Activated naive CD8-positive, alpha-beta T cell (primary cell): ENCODE measurements around the gene ADCYAP1R1.

Source experiments
- H3K27ac Mint-ChIP-seq: one replicate; pipeline ENCODE4 v1.8.0; 2021; ENCODE audit warnings: mixed read lengths
- H3K27me3 Mint-ChIP-seq: one replicate; pipeline ENCODE4 v1.8.0; 2021; ENCODE audit warnings: mixed read lengths
- H3K36me3 Mint-ChIP-seq: one replicate; pipeline ENCODE4 v1.8.0; 2021; ENCODE audit warnings: mixed read lengths
- H3K4me1 Mint-ChIP-seq: one replicate; pipeline ENCODE4 v1.8.0; 2021; ENCODE audit warnings: low read depth, mixed read lengths
- H3K4me3 Mint-ChIP-seq: one replicate; pipeline ENCODE4 v1.8.0; 2021; ENCODE audit warnings: mild to moderate bottlenecking, mixed read lengths
- H3K9me3 Mint-ChIP-seq: one replicate; pipeline ENCODE4 v1.8.0; 2021; ENCODE audit warnings: low read depth, mixed read lengths

Gene ADCYAP1R1

DNA sequence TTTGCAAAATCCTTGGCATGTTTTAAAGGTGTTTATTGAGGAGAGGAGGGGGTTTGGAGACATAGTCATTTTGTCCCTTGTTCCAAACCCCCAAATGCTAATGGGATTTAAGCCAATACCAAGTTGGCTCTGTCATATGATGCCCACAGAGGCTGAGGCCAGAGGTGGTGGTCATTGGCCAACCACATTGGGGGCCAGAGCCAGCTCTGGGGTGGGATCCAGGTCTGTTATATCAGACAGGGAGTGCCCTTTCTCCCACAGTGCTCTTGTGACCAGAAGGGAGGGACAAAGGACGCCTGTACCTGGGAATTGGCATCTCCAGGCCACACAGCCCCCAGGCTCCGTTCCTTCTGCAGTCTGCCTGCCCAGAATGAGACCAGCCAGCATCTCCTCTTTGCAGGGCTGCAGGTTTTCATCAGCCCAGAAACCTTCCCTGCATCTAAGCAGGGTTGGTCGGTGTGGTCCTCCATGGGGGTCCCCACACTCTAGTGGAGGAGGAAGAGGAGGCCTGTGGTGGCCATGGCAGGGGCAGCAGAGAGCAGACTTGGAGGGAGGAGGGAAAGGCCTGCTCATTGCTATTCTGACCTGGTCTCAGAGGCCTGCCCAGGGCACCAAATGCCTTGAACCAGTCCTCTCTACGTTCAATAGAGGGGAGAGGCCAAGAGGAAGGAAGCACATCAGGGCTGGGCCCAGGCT, 17.9 kb downstream of the ADCYAP1R1 start:
- no peaks in the 10 kb centered on the region for H3K36me3 Mint-ChIP-seq
- no peaks in the 10 kb centered on the region for H3K9me3 Mint-ChIP-seq
- no peaks in the 10 kb centered on the region for H3K4me1 Mint-ChIP-seq
- no peak overlapping the region for H3K27ac Mint-ChIP-seq
- H3K27me3 Mint-ChIP-seq, result no peaks in the 10 kb centered on the region
- no peak overlapping the region for H3K4me3 Mint-ChIP-seq

DNA sequence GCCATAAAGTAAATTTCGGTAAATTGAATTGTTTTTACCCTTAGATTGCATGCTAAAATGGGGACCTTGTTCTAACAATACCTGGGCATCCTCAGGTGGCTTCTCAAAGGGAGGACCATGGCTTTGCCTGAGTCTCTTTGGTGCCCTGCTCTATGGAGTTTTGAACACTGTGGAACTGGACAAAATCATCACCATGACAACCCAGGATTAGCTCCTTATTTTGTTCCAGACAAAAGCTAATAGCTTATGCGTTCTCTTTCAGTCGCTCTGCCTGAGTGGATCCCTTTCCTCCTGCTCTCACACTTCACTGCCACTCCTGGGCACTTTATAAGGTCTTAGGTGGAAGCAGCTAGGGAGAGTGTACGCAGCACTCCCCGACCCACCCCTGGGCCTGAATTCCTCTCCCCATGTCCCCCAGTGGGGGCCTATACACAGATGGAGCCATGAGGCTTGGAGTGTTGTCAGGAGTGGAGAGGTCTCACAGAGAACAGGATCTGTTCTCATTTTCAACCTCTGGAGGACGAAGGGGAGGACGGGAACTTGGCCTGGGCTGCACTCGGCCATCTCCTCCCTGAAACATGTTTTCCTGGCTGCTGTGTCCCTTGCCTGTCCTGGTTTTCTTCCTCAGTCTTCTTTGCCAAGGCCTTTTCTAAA, 19.0 kb downstream of the ADCYAP1R1 start:
- no peak overlapping the region for H3K27ac Mint-ChIP-seq
- peaks cover 1% of the 10 kb centered on the region for H3K27me3 Mint-ChIP-seq
- no peaks in the 10 kb centered on the region for H3K36me3 Mint-ChIP-seq
- no peak overlapping the region for H3K4me3 Mint-ChIP-seq
- H3K4me1 Mint-ChIP-seq, result no peaks in the 10 kb centered on the region
- H3K9me3 Mint-ChIP-seq, result no peaks in the 10 kb centered on the region

DNA sequence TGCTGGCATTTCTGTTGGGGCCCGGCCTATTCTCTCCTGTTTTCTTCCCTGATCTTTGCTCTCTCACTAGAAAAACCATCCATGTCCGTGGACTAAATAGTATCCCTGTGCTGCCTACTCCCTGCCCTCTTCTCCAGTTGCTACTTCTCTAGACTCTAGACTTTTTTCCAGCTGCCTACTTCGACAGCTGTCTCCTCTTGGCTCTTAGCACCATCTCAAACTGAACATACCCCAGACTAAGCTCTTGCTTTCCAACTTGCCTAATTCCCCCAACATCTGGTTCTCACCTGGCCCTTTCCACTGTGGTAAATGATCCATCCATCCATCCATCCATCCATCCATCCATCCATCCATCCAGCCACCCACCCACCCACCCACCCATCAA, 19.5 kb downstream of the ADCYAP1R1 start:
- H3K27ac Mint-ChIP-seq, result no peak overlapping the region
- H3K27me3 Mint-ChIP-seq, result peaks cover 1% of the 10 kb centered on the region
- no peaks in the 10 kb centered on the region for H3K36me3 Mint-ChIP-seq
- H3K9me3 Mint-ChIP-seq, result no peaks in the 10 kb centered on the region
- no peaks in the 10 kb centered on the region for H3K4me1 Mint-ChIP-seq
- H3K4me3 Mint-ChIP-seq, result no peak overlapping the region

DNA sequence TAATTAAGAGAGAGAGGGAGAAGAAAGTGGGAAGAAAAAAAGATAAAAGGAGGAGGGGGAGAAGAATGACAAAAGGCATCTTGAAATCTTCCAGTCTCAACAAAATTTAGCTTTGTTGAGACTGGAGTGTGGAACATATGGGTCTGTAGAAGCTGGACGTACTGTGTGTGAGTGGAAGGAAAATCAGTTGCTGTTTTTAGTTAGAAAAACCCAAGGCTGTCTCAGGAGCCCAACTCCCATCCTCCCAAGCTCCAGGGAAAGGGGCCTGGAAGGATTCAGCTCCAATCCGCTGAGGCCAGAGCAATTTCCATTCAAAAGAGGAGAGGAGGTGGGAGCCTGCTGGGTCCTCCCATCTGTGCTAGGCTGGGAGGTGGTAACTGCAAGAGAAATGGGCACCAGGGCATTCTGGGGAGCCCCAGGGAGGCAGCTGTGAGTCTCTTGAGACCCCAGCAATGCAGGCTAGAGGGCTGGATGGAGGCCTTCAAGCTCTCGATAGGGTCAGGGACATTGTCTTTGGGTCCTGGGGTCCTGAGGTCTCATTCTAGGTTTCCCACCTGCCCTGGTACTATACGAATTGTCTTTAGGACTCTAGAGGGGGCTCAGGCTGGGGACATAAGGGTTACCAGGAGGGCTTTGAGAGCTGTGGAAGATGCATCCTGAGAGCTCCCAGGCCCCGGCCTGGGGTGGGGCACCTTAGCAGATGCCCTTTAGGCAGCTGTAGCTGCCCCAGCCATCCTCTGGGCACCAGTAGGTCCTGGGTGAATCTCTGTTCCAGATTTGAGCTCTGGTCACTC, 21.4 kb downstream of the ADCYAP1R1 start:
- no peaks in the 10 kb centered on the region for H3K4me1 Mint-ChIP-seq
- no peaks in the 10 kb centered on the region for H3K36me3 Mint-ChIP-seq
- no peaks in the 10 kb centered on the region for H3K9me3 Mint-ChIP-seq
- peaks cover 1% of the 10 kb centered on the region for H3K27me3 Mint-ChIP-seq
- H3K27ac Mint-ChIP-seq, result no peak overlapping the region
- H3K4me3 Mint-ChIP-seq, result no peak overlapping the region

DNA sequence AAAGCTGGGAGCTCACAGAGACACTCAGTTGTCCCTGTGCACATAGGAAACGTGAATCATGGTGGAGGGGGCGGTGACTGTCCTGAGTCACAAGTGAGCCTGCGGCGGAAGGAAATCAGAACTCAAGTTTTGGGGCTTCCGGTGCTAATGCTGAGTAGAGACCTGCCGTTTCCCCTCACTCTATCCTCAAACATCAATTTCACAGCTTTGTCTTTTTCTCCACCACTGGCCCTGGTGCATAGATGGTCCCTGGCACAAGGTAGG, 21.9 kb downstream of the ADCYAP1R1 start:
- no peaks in the 10 kb centered on the region for H3K9me3 Mint-ChIP-seq
- H3K27ac Mint-ChIP-seq, result no peak overlapping the region
- H3K4me3 Mint-ChIP-seq, result no peak overlapping the region
- H3K4me1 Mint-ChIP-seq, result no peaks in the 10 kb centered on the region
- no peaks in the 10 kb centered on the region for H3K36me3 Mint-ChIP-seq
- H3K27me3 Mint-ChIP-seq, result peaks cover 1% of the 10 kb centered on the region

DNA sequence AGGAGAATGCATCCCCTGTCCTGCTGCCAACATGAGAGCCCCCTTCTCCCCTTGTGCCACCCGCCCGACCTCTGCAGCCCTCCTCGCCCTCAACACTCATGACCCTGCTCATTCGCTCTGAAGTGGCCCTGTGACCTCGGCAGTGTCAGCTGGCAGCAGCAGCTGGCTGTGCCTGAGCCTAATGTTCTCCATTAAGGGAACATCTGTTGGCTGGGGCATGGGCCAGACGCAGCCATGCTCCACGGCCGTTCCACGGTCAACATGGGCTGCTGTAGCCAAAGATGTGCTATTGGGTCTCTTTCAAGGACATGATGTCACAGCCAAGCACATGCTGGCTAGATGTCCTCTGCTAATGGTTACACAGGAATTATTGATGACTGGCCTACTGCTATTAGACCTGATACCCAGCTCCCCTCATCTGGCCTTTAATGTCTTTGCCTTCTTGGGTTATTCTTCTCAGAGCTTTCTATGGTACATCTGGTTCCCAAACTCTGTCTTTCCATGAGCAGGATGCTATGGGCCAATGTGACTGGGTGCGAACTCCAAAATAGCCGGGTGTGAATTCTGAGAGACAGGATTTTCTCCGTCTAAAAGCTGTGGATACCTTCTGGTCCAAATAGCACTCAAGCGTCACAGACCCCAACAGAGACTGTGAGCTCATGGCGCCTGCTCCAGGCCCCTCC, 22.4 kb downstream of the ADCYAP1R1 start:
- Mint-ChIP-seq H3K36me3 (no peaks in the 10 kb centered on the region), H3K27me3 (peaks cover 1% of the 10 kb centered on the region), H3K27ac (no peak overlapping the region), H3K9me3 (no peaks in the 10 kb centered on the region), H3K4me3 (no peak overlapping the region), H3K4me1 (no peaks in the 10 kb centered on the region)

DNA sequence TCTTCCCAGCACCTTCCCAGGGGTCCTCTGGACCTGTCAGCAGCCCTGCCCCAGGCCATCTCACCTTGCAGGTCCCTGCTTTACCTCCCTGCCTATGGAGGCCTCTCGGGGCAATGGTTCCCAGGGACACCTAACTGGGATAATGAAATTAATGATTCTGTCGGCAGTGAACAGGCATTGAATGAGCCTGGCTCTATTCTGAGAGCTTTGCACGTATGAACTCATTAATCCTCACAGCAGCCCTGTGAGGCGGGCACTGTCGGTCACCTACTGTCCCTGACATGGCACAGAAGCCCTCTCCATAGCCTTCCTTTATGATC, 22.9 kb downstream of the ADCYAP1R1 start:
- H3K27me3 Mint-ChIP-seq, result peaks cover 2% of the 10 kb centered on the region
- no peaks in the 10 kb centered on the region for H3K9me3 Mint-ChIP-seq
- no peak overlapping the region for H3K27ac Mint-ChIP-seq
- no peaks in the 10 kb centered on the region for H3K36me3 Mint-ChIP-seq
- no peak overlapping the region for H3K4me3 Mint-ChIP-seq
- no peaks in the 10 kb centered on the region for H3K4me1 Mint-ChIP-seq

DNA sequence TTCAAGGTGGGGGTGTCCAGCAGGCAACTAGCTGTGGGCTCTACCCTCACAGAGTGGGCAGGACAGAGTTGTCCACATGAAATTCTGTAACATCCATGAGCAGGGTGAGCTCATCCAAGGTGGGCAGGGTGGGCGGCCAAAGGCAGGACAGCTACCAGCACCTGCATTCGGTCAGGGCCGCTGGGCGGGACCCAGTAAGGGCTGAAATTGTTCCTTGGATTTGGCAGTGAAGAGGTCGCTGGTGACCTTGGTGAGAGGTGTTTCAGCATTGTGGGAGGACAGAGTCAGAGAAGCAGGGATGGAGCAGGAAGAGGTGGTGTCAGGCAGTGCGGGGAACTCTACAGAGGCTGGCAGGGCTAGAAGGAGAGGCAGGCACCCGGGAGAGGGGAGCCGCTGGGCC, 23.9 kb downstream of the ADCYAP1R1 start:
- no peaks in the 10 kb centered on the region for H3K4me1 Mint-ChIP-seq
- no peak overlapping the region for H3K27ac Mint-ChIP-seq
- no peaks in the 10 kb centered on the region for H3K36me3 Mint-ChIP-seq
- H3K9me3 Mint-ChIP-seq, result no peaks in the 10 kb centered on the region
- peaks cover 2% of the 10 kb centered on the region for H3K27me3 Mint-ChIP-seq
- no peak overlapping the region for H3K4me3 Mint-ChIP-seq

DNA sequence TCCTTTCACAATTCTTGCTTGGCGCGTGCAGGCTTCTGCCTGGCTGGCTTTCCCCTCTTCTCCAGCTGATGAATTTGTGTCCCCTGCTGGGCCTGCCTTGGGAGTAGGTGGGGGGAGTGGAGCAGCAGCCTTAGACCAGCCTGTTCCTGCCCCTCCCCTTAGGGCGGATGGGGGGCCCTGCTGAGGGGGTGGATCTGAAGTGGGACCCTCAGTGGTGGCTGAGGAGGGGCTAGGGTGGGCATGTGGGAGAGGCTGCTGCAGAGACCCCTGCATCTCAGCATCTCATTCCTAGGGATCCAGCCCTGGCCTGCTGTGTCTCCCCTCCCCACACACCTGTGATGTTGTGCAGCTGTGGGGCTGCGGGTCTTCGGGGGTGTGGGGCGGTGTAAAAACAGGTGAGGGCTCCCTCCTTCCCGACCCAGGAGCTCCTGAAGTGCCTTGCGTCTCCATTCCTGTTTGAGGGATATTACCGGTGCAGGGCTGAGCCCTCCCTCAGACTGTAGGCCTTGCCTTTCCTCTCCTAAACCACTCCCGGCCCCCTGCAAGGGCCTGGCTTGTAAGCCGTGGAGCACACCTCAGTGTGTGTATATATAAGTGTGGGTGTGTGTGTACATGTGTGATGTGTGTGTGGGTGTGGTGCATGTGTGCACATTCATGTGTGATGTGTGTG, 24.7 kb downstream of the ADCYAP1R1 start:
- H3K4me3 Mint-ChIP-seq, result no peak overlapping the region
- peaks cover 2% of the 10 kb centered on the region for H3K27me3 Mint-ChIP-seq
- H3K36me3 Mint-ChIP-seq, result no peaks in the 10 kb centered on the region
- no peak overlapping the region for H3K27ac Mint-ChIP-seq
- no peaks in the 10 kb centered on the region for H3K4me1 Mint-ChIP-seq
- no peaks in the 10 kb centered on the region for H3K9me3 Mint-ChIP-seq

DNA sequence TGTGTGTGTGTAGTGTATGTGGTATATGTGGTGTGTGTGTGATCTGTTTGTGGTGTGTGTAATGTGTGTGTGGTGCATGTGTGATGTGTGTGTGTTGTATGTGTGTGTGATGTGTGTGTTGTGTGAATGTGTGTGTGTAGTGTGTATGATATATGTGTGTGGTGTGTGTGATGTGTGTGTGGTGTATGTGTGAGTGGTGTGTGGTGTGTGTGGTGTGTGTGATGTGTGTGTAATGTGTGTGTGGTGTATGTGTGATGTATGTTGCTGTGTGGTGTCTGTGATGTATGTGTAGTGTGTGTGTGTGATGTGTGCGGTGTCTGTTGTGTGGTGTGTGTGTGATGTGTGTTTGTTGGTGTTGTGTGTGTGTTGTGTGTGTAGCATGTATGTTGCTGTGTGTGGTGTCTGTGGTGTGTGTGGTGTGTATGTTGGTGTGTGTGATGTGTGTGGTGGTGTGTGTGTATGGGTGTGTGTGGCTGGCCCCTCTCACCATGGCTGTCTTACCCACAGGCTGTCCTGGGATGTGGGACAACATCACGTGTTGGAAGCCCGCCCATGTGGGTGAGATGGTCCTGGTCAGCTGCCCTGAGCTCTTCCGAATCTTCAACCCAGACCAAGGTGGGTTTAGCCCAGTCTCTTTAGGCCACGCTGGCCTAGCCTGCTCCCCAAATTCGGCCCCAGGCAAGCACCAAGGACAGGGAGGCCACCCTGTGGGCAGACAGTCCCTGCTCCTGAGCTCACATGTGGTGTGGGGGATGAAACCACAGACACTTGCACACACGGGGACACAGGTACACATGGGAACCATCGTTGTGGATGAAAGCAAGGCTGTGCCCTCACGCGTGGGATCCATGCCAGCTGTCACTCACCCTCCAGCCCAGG, 25.6 kb downstream of the ADCYAP1R1 start:
- Mint-ChIP-seq H3K36me3 (no peaks in the 10 kb centered on the region), H3K4me3 (no peak overlapping the region), H3K4me1 (no peaks in the 10 kb centered on the region), H3K9me3 (no peaks in the 10 kb centered on the region), H3K27me3 (peaks cover 2% of the 10 kb centered on the region), H3K27ac (no peak overlapping the region)

DNA sequence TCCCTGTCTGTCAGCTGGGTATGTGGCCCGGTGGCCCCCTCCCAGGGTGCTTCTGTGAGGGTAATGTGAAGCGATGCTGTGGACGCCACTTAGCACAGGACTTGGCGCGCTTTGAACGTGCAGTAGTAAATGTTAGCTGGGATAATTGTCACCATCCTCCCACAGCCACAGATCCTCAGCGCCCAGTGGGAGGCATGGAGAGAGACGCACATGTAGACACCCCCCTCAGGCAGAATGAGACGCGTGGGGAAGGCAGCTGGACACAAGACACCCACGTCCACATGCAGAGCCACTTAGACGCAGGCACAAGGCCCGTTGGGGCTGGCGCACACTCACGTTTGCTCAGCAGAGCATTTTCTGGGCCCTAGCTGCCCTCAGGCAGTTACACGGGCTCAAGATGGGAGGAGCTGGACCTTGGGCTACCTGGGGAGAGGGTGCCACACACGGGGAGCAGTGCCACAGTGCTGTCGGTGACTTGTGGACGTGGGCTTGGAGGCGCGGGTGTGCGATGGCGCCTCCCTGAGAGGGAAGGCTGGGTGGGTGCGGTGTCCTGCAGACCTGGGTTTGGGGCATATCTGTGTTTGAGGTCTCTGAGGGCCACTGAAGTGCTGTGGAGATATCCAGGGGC, 26.4 kb downstream of the ADCYAP1R1 start:
- no peaks in the 10 kb centered on the region for H3K4me1 Mint-ChIP-seq
- H3K27ac Mint-ChIP-seq, result no peak overlapping the region
- no peaks in the 10 kb centered on the region for H3K9me3 Mint-ChIP-seq
- no peaks in the 10 kb centered on the region for H3K36me3 Mint-ChIP-seq
- H3K27me3 Mint-ChIP-seq, result peaks cover 2% of the 10 kb centered on the region
- H3K4me3 Mint-ChIP-seq, result no peak overlapping the region

DNA sequence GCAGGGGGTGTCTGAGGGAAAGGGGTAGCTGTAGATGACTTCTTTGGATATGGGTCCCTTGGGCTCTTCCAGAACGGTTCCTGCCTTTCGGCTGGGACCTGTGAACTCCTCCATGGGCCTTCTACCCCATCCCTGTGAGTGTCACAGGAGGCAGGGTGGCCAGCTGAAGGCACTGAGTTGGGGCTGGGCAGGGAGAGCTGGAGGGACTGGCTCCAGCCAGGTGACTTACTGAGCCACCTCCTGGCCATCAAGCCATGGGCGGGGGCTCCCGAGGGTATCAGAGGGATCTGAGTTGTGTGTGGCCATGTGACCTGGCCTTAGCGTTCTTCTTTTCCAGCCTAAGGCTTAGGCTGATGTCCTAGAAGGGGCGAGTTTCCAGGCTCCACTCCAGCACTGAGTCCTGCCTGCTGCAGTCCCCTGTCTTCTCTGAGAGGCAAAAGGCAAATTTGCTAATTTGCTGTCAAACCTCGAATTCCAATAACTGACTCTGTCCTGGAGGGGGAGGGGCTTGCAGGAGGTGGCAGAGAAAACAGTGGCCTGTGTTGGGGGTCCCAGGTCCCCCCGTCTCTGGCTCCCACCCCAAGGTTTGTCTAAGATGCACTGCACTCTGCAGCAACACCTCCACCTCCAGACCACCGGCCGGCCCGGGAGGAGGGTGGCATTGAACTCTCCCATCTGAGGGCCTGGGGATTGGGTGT, 27.2 kb downstream of the ADCYAP1R1 start:
- Mint-ChIP-seq H3K4me1 (no peaks in the 10 kb centered on the region), H3K36me3 (no peaks in the 10 kb centered on the region), H3K4me3 (no peak overlapping the region), H3K27ac (no peak overlapping the region), H3K27me3 (peaks cover 2% of the 10 kb centered on the region), H3K9me3 (no peaks in the 10 kb centered on the region)

DNA sequence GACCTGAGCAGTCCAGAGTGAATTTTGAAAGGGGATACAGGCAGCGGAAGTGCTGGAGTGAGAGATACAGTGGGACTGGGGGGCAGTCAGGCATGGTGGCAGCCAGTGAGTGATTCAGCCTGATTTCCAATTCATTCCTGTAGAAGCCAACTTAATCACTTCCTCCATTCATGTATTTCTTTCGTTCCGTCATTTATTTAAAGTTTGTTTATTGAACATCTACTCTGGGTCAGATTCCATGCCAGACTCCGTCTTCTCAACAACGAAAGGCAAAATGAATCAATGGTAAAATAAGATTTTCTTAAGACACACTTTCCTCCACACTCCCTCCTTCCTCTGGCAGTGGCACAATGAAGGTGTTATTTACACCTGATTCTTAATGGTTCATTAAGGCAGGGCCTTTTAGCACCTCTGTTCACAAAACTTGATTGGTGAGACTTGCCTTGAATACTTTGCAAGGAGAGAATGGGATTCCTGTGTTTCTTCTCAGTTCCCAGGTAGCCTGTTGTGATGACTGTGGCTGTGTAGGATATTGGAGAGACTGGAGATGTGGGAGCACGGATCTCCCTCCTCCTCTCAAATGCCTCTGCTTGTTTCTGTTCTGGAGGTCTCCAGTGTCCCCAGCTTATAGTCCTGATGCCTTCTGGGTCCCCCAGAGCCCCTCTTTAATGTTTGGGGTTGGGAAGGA, 27.9 kb downstream of the ADCYAP1R1 start:
- no peak overlapping the region for H3K4me3 Mint-ChIP-seq
- no peaks in the 10 kb centered on the region for H3K4me1 Mint-ChIP-seq
- H3K36me3 Mint-ChIP-seq, result no peaks in the 10 kb centered on the region
- peaks cover 2% of the 10 kb centered on the region for H3K27me3 Mint-ChIP-seq
- no peaks in the 10 kb centered on the region for H3K9me3 Mint-ChIP-seq
- no peak overlapping the region for H3K27ac Mint-ChIP-seq
